ENCODE results near the gene GRM1. TPM values are rescaled to one million over a fixed set of nuclear protein-coding genes. Genes with fewer than 3 reads are reported as not detected.

The GRM1 gene
- total and polyA plus RNA-seq, 2 experiments from 2014 or later = 0.29 to 0.63 TPM

DNA sequence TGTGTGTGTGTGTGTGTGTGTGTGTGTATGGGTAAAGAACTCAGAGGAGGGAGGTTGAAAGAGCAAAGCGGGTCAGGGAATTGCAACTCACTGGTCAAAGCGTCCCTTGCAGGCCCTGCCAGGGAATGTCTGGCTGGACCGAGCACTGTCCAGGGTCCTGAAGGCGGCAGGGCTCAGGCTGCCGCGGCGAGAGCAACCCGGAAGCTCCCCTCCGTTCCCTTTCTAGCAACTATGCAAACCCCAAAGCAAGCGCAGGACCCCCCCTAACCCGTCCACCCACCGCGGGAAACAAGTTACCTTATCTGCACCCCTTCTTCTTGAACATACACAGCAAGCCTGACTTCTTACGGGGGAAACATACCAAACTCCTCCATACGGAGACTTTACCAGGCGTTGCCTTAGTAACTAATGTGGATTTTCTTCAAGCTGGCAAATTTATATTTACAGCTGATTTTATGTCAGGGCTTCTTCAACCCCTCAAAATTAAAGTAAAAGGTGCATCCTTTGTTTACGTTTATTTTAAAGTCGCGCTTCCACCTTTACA lies 538 bp upstream of the GRM1 start:
- H3K4me3 Mint-ChIP-seq = peak overlapping the region; percentile 88
- Histone ChIP-seq H3K27me3 (ENCODE audit: insufficient read depth) (peaks cover 48% of the 10 kb centered on the region), H3K36me3 (ENCODE audit: insufficient read depth) (no peaks in the 10 kb centered on the region), H3K79me2 (replicated peaks; ENCODE audit: insufficient read depth) (no peaks in the 10 kb centered on the region), H2AFZ (peak overlapping the region; percentile 99), H4K20me1 (replicated peaks; ENCODE audit: insufficient read depth) (no peaks in the 10 kb centered on the region), H3K4me3 (peak overlapping the region; percentile 72), H3F3A (replicated peaks; ENCODE audit: low read depth) (no peaks in the 10 kb centered on the region), H3K4me1 (ENCODE audit: insufficient read depth) (peaks cover 6% of the 10 kb centered on the region; the same call in 1 of the 2 replicates), H3K27ac (ENCODE audit: low read depth) (no peak overlapping the region), H3K4me2 (peak overlapping the region; percentile 86), H3K9me2 (ENCODE audit: insufficient read depth) (no peaks in the 10 kb centered on the region)
- H3K9me3 Mint-ChIP-seq = no peaks in the 10 kb centered on the region
- peaks cover 31% of the 10 kb centered on the region for H3K27me3 Mint-ChIP-seq (ENCODE audit: insufficient read depth, low read depth, poor library complexity)
- peaks cover 11% of the 10 kb centered on the region for H3K4me1 Mint-ChIP-seq
- ATAC-seq (peak; percentile 91), DNase-seq (ENCODE audit: low spot score) (peak; percentile 82)
- H3K27ac Mint-ChIP-seq = no peak overlapping the region
- H3K36me3 Mint-ChIP-seq (ENCODE audit: low read depth) = no peaks in the 10 kb centered on the region
- TF ChIP-seq STAT1 (IDR thresholded peaks at IDR 0.05; ENCODE audit: unreplicated experiment) (no peak), POLR2AphosphoS5 (IDR thresholded peaks at IDR 0.05; ENCODE audit: low read depth) (no peak), ZNF114 (CRISPR knock-in tag; IDR thresholded peaks at IDR 0.05) (no peak), ETS1 (IDR thresholded peaks at IDR 0.05) (no peak), EZH2 (IDR thresholded peaks at IDR 0.05; ENCODE audit: low read depth, unreplicated experiment) (no peak), EZH2phosphoT487 (IDR thresholded peaks at IDR 0.05; ENCODE audit: unreplicated experiment) (no peak)
- TF ChIP-seq, protein P1, sequence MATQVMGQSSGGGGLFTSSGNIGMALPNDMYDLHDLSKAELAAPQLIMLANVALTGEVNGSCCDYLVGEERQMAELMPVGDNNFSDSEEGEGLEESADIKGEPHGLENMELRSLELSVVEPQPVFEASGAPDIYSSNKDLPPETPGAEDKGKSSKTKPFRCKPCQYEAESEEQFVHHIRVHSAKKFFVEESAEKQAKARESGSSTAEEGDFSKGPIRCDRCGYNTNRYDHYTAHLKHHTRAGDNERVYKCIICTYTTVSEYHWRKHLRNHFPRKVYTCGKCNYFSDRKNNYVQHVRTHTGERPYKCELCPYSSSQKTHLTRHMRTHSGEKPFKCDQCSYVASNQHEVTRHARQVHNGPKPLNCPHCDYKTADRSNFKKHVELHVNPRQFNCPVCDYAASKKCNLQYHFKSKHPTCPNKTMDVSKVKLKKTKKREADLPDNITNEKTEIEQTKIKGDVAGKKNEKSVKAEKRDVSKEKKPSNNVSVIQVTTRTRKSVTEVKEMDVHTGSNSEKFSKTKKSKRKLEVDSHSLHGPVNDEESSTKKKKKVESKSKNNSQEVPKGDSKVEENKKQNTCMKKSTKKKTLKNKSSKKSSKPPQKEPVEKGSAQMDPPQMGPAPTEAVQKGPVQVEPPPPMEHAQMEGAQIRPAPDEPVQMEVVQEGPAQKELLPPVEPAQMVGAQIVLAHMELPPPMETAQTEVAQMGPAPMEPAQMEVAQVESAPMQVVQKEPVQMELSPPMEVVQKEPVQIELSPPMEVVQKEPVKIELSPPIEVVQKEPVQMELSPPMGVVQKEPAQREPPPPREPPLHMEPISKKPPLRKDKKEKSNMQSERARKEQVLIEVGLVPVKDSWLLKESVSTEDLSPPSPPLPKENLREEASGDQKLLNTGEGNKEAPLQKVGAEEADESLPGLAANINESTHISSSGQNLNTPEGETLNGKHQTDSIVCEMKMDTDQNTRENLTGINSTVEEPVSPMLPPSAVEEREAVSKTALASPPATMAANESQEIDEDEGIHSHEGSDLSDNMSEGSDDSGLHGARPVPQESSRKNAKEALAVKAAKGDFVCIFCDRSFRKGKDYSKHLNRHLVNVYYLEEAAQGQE (IDR thresholded peaks at IDR 0.05; ENCODE audit: unreplicated experiment) = peak; percentile 92

DNA sequence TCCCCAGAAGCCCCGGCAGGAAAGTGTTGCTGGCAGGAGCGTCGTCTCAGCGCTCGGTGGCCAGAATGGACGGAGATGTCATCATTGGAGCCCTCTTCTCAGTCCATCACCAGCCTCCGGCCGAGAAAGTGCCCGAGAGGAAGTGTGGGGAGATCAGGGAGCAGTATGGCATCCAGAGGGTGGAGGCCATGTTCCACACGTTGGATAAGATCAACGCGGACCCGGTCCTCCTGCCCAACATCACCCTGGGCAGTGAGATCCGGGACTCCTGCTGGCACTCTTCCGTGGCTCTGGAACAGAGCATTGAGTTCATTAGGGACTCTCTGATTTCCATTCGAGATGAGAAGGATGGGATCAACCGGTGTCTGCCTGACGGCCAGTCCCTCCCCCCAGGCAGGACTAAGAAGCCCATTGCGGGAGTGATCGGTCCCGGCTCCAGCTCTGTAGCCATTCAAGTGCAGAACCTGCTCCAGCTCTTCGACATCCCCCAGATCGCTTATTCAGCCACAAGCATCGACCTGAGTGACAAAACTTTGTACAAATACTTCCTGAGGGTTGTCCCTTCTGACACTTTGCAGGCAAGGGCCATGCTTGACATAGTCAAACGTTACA lies 817 bp downstream of the GRM1 start:
- no peak overlapping the region for H3K27ac Mint-ChIP-seq
- DNase-seq (ENCODE audit: low spot score) (peak; percentile 26), ATAC-seq (peak; percentile 3; the same call in 2 of the 3 replicates)
- H3K4me2 ChIP-seq = peak overlapping the region; percentile 86
- H3K27me3 ChIP-seq (ENCODE audit: insufficient read depth) = peaks cover 48% of the 10 kb centered on the region
- H3K36me3 ChIP-seq (ENCODE audit: insufficient read depth) = no peaks in the 10 kb centered on the region
- H3K4me3 Mint-ChIP-seq = peak overlapping the region; percentile 88
- H3K9me2 ChIP-seq (ENCODE audit: insufficient read depth) = no peaks in the 10 kb centered on the region
- no peak overlapping the region for H3K27ac ChIP-seq (ENCODE audit: low read depth)
- H3K4me3 ChIP-seq = peak overlapping the region; percentile 72
- peaks cover 31% of the 10 kb centered on the region for H3K27me3 Mint-ChIP-seq (ENCODE audit: insufficient read depth, low read depth, poor library complexity)
- H4K20me1 ChIP-seq (replicated peaks; ENCODE audit: insufficient read depth) = no peaks in the 10 kb centered on the region
- no peaks in the 10 kb centered on the region for H3F3A ChIP-seq (replicated peaks; ENCODE audit: low read depth)
- peaks cover 11% of the 10 kb centered on the region for H3K4me1 Mint-ChIP-seq
- peak overlapping the region; percentile 99 for H2AFZ ChIP-seq
- H3K79me2 ChIP-seq (replicated peaks; ENCODE audit: insufficient read depth) = no peaks in the 10 kb centered on the region
- no peaks in the 10 kb centered on the region for H3K36me3 Mint-ChIP-seq (ENCODE audit: low read depth)
- peaks cover 6% of the 10 kb centered on the region; the same call in 1 of the 2 replicates for H3K4me1 ChIP-seq (ENCODE audit: insufficient read depth)
- no peaks in the 10 kb centered on the region for H3K9me3 Mint-ChIP-seq
- TF ChIP-seq ZNF331 (CRISPR knock-in tag; IDR thresholded peaks at IDR 0.05; ENCODE audit: low read depth) (no peak), EZH2phosphoT487 (IDR thresholded peaks at IDR 0.05; ENCODE audit: unreplicated experiment) (no peak), CREB1 (CRISPR knock-in tag; IDR thresholded peaks at IDR 0.05; ENCODE audit: low read depth) (no peak), EZH2 (IDR thresholded peaks at IDR 0.05; ENCODE audit: low read depth, unreplicated experiment) (no peak), STAT1 (IDR thresholded peaks at IDR 0.05; ENCODE audit: unreplicated experiment) (no peak), JUNB (IDR thresholded peaks at IDR 0.05; ENCODE audit: unreplicated experiment) (no peak), ZNF114 (CRISPR knock-in tag; IDR thresholded peaks at IDR 0.05) (no peak), ETS1 (IDR thresholded peaks at IDR 0.05) (no peak)
- TF ChIP-seq, protein P1 (IDR thresholded peaks at IDR 0.05; ENCODE audit: unreplicated experiment) = no peak
- TF ChIP-seq, protein P2, sequence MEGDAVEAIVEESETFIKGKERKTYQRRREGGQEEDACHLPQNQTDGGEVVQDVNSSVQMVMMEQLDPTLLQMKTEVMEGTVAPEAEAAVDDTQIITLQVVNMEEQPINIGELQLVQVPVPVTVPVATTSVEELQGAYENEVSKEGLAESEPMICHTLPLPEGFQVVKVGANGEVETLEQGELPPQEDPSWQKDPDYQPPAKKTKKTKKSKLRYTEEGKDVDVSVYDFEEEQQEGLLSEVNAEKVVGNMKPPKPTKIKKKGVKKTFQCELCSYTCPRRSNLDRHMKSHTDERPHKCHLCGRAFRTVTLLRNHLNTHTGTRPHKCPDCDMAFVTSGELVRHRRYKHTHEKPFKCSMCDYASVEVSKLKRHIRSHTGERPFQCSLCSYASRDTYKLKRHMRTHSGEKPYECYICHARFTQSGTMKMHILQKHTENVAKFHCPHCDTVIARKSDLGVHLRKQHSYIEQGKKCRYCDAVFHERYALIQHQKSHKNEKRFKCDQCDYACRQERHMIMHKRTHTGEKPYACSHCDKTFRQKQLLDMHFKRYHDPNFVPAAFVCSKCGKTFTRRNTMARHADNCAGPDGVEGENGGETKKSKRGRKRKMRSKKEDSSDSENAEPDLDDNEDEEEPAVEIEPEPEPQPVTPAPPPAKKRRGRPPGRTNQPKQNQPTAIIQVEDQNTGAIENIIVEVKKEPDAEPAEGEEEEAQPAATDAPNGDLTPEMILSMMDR (conservative IDR thresholded peaks at IDR 0.05; ENCODE audit: low read depth in 2 of 2) = no peak
